ENCODE data around the gene NTNG2.

- TF ChIP-seq CTCF (IDR thresholded peaks at IDR 0.05) (no peak), EZH2phosphoT487 (IDR thresholded peaks at IDR 0.05) (no peak)
Observed at GRCh38 chr9:132201139-132201538, 39.3 kb downstream of the NTNG2 start.
